ENCODE measurements around the gene TSPYL4.
"Not testable (repeated sequence)": the region's sequence is repeated elsewhere in the genome, so short reads cannot be mapped to it uniquely, and the experiment has no call there.

Gene TSPYL4

GRCh38 chr6:116253505-116254296 lies at the start of gene TSPYL4:
TSPYL4 (minus strand) TSS chr6:116254075; CDS start chr6:116254008, 67 bp downstream.
- DNase-seq: peak; percentile 96

DNA sequence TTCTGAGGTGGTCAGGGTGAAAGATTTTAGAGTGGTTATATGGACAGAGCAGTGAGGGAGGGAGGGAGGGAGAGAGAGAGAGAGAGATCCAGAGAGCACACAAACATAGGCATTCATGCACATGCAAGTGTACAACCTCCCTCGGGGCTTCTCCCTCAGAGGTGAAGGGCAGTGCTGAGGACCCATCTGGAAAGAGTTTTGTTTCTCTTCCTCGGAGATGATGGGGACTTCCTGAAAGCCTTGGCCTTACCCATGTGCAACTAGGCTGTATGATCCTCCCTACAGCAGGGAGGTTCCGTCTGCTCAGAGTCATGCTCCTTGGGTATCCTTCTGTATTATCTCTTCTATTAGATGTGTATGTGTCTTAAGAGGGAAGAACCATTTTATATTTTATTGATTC lies 47.2 kb upstream of the TSPYL4 start:
- DNase-seq: no peak

- no peak for DNase-seq
Observed at GRCh38 chr6:116300566-116300965, 46.7 kb upstream of the TSPYL4 start.

DNA sequence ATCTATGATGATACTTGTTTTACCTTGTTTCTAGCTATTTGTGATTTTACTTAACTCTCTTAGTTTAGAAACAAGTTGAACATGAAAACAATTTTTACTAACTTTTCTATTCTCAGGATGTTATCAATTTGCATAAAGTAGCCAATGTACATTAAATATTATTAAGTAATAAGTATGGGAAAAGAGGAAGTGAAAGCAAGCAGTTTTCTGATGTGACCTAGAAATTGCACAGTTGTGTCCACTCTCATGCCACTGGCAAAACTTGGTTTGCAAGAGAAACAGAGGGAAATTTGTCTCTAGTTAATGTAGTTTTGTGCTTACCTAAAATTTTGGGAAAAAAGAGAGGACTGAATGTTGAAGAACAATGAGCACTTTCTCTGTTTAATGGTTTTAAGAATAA lies 45.1 kb upstream of the TSPYL4 start:
- peak; percentile 70 for DNase-seq

DNA sequence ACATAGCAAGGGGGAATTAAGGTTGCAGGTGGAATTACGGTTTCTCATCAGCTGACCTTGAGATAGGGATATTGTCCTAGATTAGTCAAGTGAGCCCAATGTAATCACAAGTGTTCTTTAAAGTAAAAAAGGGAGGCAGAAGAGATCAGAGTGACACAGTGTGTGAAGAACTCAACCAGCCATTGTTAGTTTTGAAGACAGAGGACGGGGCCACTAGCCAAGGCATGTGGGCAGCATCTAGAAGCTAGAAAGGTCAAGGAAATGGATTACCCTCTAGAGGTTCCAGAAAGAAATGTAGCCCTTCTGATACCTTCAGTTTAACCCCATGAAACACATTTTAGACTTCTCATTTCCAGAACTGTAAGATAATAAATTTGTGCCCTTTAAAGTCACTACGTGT lies 44.4 kb upstream of the TSPYL4 start:
- no peak for DNase-seq

- no peak for DNase-seq
Observed at GRCh38 chr6:116292553-116292952, 38.7 kb upstream of the TSPYL4 start.

GRCh38 chr6:116291701-116292396 lies 38.0 kb upstream of the TSPYL4 start:
- peak; percentile 16 for DNase-seq

- DNase-seq: no peak
Observed at GRCh38 chr6:116290799-116291198, 36.9 kb upstream of the TSPYL4 start.

- DNase-seq: no peak
Observed at GRCh38 chr6:116289876-116290275, 36.0 kb upstream of the TSPYL4 start.

DNA sequence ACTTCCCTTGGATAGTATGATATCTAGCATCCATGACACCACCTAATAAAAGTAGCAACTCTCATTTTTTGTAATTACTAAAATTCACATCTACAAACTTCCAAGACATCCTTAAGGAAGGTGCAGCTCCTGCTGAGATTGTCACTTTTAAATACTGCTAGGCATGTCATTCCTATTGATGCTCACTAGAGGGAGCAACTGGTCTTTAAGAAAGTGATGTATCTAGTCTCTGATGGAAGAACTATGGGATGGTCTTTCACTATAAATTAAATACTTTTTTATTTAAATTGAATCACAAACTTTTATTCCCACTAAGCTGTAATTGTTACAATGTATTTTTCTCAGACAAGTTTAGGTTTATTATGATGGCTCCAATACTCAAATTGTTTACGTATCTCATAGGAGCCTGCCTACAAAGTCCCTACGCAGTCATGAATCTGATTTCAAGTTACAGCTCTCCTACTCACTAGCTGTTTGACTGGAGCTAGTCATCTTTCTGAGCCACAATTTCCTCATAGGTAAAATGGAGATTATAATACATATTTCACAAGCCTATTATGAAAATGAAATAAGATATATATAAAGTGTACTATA lies 33.9 kb upstream of the TSPYL4 start:
- DNase-seq: peak; percentile 70

GRCh38 chr6:116286773-116287358 lies 33.0 kb upstream of the TSPYL4 start:
- DNase-seq: peak; percentile 48

DNA sequence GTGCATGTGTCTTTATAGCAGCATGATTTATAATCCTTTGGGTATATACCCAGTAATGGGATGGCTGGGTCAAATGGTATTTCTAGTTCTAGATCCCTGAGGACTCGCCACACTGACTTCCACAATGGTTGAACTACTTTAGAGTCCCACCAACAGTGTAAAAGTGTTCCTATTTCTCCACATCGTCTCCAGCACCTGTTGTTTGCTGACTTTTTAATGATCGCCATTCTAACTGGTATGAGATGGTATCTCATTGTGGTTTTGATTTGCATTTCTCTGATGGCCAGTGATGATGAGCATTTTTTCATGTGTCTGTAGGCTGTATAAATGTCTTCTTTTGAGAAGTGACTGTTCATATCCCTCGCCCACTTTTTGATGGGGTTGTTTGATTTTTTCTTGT lies 31.1 kb upstream of the TSPYL4 start:
- not testable (repeated sequence) for DNase-seq

GRCh38 chr6:116283191-116283590 lies 29.3 kb upstream of the TSPYL4 start:
- DNase-seq: no peak

GRCh38 chr6:116282698-116283097 lies 28.8 kb upstream of the TSPYL4 start:
- no peak for DNase-seq

DNA sequence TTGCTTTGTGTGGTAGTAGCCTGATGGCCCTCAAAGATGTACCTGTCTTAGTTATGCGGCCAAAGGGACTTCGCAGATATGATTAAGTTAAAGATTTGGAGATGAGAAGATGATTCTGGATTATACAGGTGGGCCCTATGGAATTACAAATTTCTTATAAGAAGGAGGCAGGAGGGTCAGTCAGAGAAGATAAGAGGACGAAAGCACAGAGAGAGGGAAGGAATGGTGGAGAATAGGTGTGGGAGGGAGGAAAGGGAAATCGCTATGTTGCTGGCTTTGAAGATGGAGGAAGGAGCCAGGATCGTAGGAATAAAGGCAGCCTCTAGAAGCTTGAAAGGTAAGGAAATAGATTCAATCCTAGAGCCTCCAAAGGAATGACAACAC lies 27.1 kb upstream of the TSPYL4 start:
- no peak for DNase-seq

DNA sequence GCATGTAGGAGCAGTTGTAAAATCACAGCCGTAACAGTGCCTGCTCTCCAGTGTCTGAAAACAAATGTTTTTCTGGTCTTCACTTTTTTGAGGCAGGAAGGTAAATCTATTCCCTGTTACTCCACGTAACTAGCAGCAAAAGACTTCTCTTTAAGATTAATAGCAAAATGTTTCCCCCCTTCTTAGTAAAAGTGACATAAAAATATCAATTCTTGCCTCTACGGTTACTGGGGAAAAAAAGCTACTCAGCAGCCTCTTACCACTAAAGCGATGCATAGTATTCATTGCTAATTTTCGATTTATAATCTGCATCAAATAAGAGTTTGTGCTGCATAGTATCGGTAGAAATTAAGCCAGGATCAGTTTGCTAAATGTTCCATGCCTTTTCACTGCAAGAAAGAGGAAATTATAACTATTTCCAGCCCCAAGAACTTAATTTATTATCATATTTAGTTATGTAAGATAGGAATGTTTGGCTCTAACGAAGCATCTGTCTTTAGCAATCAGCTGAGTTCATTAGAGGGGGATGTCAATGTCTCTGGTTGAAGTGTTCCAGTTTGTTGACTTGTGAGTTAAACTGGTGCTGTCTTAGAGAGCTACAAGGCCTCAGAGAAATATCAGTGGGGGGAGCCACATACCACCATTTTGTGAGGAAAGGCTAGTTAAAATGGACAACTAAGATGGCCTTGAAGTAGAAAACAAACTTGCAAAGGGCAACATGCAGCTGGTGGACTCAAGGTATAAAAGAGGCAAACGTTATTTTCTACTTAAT lies 26.5 kb upstream of the TSPYL4 start:
- no peak for DNase-seq

DNA sequence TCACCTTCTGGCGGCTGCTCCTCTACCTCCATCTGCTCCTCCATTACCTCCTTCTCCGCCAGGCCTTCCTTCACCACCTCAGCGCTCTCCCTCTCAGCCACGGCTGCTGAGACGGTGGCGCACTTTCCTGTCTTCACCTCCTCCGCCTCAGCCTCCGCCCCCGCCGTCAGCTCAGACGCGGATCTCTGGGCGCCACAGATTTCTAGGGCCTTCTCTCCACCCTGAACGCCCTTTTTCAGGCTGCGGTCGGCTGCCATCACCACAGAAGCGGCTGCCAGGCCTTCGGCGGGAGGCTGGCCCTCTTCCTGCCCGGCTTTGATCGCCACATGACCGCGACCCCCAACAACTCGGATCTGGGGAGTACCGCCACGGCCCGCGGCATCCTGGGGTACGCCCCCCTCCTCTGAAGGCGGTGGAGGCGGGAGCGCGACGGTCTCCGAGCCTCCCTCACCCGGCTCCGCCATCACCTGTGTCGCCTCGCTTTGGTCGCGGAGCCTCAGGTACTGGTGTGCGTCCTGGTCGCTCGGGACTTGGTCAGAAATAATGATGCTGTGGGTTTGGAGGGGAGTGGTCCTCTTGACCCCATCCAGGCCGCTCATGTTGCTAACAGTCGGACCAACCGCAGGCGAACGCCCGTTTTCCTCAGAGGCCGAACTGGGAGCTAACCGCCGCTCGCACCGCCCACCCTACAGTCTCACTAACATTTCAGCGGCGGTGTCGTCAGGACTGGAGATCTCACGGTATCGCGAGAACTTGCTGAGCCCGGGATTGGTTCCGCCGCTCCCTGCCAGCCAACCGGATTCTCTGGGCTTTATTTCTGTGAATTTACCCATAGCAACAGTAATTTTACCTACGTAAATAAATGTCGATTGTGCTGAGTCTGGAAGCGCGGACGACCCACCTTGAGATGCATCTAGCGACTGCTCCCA lies 25.6 kb upstream of the TSPYL4 start, which contains the start of gene TSPYL1:
Gene TSPYL1 (minus strand): TSS at position 699 of the 929 bp plus-strand sequence. CDS start 100 bp downstream, at position 599.
- peak; percentile 98 for DNase-seq

DNA sequence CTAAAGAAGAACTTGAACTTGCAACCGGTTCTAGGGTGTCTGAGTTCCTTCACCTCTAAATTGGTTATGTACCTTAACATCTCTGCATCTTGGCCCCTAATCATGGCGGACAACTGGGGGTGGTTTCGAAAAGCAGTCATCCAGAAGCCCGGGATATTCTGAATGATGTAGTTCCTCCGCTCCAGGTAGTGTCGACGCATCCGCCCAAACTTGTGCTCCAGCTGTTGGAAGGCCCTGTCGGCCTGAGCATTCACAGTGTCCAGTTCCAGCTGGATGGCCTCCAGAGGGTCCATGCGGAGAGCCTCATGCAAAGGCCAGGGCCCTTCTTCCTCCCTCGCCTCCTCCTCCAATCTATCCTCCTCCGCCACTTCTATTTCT lies 25.0 kb upstream of the TSPYL4 start:
- no peak for DNase-seq

- no peak for DNase-seq
Observed at GRCh38 chr6:116278481-116278829, 24.6 kb upstream of the TSPYL4 start.

GRCh38 chr6:116277124-116277523 lies 23.2 kb upstream of the TSPYL4 start:
- no peak for DNase-seq

- no peak for DNase-seq
Observed at GRCh38 chr6:116271149-116271708, 17.4 kb upstream of the TSPYL4 start.

Data from suppressor macrophage treated with lipopolysaccharide for 4 hours (primary cell).